Cardiac fibroblast (primary cell): ENCODE data around the gene ZNF423.

Source experiments
- DNase-seq, 2 donors: peaks; one replicate each; pipeline versions ENCODE4 v3.0.0 to v3.0.0-alpha.2; 2010; ENCODE audit warnings: low read depth in 2 of 2
- H3K4me3 ChIP-seq, 2 donors: replicated peaks in 1 of 2; 1 replicate in 1 of 2; 2 replicates in 1 of 2; pipeline ENCODE4 v1.5.1; 2011; ENCODE audit warnings: low read depth in 2 of 2, low read length in 2 of 2, mild to moderate bottlenecking in 2 of 2, moderate library complexity in 1 of 2
- TF ChIP-seq, protein P1 (sequence below): IDR thresholded peaks from one replicate; pipeline ENCODE4 v1.5.1; 2011; ENCODE audit warnings: low read depth, mild to moderate bottlenecking, low read length, inconsistent platforms

ZNF423 gene

DNA sequence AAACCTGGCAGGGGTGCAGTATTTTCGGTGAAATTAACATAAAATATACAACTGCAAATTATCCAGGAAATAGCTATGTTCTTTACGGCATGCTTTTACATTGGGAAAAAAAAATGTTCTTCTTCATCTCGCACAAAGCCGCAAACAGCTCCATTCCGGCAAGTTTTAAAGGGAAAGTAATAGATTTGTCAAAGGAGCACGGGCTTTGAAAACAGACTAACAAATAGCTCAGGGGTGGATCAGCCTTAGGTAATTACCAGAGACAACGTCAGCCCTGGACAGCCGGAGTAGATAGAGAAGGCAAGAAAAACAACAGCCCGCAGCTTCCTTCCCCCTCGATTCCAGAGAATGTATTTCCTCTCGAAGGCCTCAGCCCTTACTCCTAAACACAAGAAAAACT lies 259.8 kb downstream of the ZNF423 start:
- peak; percentile 56 to 76 for DNase-seq
- TF ChIP-seq, protein P1, sequence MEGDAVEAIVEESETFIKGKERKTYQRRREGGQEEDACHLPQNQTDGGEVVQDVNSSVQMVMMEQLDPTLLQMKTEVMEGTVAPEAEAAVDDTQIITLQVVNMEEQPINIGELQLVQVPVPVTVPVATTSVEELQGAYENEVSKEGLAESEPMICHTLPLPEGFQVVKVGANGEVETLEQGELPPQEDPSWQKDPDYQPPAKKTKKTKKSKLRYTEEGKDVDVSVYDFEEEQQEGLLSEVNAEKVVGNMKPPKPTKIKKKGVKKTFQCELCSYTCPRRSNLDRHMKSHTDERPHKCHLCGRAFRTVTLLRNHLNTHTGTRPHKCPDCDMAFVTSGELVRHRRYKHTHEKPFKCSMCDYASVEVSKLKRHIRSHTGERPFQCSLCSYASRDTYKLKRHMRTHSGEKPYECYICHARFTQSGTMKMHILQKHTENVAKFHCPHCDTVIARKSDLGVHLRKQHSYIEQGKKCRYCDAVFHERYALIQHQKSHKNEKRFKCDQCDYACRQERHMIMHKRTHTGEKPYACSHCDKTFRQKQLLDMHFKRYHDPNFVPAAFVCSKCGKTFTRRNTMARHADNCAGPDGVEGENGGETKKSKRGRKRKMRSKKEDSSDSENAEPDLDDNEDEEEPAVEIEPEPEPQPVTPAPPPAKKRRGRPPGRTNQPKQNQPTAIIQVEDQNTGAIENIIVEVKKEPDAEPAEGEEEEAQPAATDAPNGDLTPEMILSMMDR: no peak
- peak overlapping the region in 1 of 2 donors; percentile 2 for H3K4me3 ChIP-seq

DNA sequence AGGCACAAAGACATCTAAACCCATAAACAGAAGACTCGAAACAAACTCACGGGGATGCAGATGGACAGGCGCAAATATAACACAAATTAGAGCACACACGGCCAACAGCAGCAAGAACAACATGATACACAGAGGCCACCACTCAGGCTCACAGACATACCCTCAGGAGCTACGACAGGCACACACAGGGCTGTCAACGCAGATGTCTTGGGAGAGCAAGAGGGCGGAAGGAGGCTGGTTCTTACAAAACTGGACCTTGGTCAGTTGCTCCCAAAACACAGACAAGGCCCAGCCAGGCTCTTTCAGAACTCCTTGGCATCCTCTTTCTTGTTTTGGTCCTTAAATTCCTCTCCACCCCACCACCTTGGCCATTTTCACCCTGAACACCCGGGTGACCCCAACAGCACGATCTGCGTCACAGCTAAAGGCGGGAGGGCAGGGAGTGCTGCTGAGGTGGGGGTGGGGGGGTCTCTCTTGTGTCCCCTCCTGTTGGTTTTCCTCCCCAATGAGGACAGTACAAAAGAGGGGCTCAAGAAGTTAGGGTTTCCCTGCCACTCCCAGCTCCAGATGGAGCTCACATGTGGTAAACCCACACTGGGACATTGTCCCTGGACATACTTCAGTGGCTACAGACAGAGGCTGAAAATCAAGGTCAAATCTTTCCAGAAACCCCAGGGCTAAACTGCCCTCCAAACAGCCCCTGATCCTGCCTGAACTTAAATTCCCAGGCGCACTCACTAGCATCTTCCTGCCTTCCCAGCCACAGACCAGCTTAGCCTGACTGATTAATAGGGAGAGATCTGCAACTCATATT lies 261.0 kb downstream of the ZNF423 start:
- TF ChIP-seq, protein P1: no peak
- H3K4me3 ChIP-seq: no peak overlapping the region
- no peak for DNase-seq

DNA sequence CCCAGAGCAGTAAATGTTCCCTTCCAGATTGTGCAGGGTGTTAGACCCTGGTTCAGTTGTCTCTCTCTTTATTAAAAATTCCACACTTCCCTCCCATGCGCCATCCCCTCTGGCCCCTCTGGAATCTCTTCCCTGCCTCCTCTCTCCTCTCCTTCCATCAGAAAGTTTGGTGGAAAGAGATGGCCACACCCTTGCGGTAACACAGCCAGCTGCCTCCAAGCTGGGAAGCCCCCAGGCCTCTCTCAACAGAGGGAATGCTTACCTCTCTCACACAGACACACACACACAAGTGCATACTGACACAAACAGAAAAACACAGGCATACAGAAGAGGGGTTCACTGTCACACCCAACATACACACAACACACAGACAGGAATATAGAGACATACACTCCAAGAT lies 261.8 kb downstream of the ZNF423 start:
- TF ChIP-seq, protein P1: no peak
- no peak overlapping the region for H3K4me3 ChIP-seq
- no peak for DNase-seq

DNA sequence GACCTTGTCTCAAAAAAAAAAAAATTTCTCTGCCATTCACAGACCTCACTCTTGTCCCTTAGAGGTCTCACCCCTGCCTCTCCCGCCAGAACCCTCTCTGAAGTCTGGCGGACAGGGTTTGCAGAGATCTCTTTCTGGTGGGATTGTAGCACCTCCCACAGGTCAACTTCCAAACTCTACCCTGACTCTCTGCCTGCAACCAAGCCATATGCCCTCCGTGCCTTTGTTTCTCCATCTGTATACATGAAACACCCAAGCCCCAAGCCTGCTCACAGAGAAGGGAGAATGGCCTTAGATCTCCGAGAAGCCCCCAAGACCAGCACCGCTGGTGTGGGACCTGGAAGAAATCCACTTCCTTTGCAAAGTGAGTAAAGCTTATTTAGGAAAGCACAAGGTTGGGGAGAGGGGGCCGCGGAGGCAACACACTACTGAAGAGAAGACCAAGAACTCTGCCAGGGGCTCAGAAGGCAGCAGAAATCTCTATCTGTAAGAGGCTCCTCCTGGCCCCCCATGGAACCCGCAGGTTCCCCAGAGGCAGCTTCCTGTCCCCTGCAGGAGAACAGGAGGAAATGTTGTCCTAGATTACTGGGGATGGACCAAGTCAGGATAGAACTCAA lies 262.4 kb downstream of the ZNF423 start:
- TF ChIP-seq, protein P1: no peak
- no peak overlapping the region for H3K4me3 ChIP-seq
- DNase-seq: no peak

DNA sequence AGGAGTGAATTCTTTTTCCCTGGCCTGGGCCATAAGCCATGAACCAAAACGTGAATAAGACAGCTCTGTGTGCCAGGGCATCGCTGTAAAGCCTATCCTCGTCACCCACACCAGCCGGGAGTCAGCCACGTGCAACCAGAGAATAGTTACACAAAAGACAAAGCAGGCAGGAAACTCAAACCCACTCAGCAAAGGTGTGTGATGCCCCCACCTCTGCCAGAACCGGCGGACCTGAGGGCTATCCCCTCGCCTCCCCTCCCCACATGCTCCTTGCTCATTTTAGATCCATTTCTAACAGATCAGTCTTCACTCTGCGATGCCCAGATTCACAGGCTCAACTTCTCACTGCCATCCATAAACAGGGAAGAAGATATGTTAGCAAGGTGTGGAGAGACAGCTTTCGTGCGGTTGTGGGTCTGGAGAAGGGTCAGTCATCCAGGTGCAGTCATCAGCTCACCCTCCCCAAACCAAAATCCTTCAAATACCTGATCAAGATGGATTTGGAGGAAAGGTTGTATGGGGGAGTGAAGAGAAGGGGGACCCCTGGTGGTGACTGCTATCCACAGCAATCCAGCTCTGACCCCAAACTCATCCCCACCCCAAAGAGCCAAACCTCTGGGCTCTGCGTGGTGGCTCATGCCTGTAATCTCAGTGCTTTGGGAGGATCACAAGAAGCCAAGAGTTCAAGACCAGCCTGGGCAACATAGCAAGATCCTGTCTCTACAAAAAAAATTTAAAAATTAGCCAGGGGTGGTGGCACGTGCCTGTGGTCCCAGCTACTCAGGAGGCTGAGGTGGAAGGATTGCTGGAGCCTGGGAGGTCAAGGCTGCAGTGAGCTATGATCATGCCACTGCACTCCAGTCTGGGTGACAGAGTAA lies 263.1 kb downstream of the ZNF423 start:
- TF ChIP-seq, protein P1: peak; percentile 76
- no peak overlapping the region for H3K4me3 ChIP-seq
- peak; percentile 43 to 52 for DNase-seq

DNA sequence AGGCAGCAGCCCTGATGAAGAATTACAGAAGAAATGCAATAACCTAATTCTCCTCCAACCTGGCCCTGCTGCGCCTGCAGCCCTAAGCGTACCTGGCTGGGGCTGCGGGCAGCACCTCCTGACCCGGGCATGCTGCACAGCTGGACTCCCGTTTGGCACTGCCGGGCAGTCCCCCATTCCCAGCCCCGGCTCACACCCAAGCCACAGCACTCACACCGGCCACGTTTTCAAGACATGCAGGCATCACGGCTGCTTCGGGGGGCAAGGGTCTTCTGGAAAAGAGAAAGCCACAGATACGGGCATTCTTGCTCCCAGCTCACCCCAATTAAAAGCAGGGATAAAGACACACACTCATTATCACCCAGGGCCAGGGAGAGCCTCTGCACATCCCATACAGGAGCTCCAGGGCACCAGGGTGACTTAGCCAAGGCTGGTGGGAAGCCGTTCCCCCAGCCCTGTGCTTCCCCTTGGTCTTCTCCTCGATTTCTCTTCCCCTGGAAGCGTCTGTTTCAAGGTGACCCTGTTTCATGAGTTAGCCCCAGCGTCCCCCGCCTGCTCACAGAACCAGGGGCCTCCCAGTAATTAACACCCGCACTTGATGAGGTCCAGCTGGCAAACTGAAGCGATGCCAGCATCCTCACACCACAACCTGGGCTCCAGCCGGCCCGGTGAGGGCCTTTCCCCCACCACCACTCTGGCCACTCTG lies 265.6 kb downstream of the ZNF423 start:
- TF ChIP-seq, protein P1: no peak
- DNase-seq: no peak
- no peak overlapping the region for H3K4me3 ChIP-seq
